Fibroblast of lung (primary cell): ENCODE measurements around the gene IFNG-AS1. TPM values are rescaled to one million over a fixed set of nuclear protein-coding genes. Genes with fewer than 3 reads are reported as not detected.
A peak's percentile ranks its signal among the peaks of the same experiment; 100 is the strongest.

Experiments used
- DNase-seq, 2 donors: peaks; one replicate each; pipeline versions ENCODE4 v3.0.0 to v3.0.0-alpha.2; 2010; ENCODE audit warnings: low read depth in 2 of 2
- H2AFZ ChIP-seq: 2 replicates; pipeline ENCODE4 v1.5.1; 2012; ENCODE audit warnings: low read length, control low read depth, inconsistent platforms
- H3K27ac ChIP-seq: 2 replicates; pipeline ENCODE4 v1.5.1; 2011; ENCODE audit warnings: low read length, control low read depth; ENCODE audit not compliant: insufficient read depth
- H3K27me3 ChIP-seq: 2 replicates; pipeline ENCODE4 v1.5.1; 2011; ENCODE audit warnings: mild to moderate bottlenecking, low read length; ENCODE audit not compliant: control insufficient read depth, insufficient read depth
- H3K36me3 ChIP-seq: 2 replicates; pipeline ENCODE4 v1.5.1; 2011; ENCODE audit warnings: low read length; ENCODE audit not compliant: control insufficient read depth, insufficient read depth
- H3K4me1 ChIP-seq: 2 replicates; pipeline ENCODE4 v1.5.1; 2011; ENCODE audit warnings: low read length; ENCODE audit not compliant: control insufficient read depth, insufficient read depth; ENCODE audit errors: extremely low read depth
- H3K4me2 ChIP-seq: 2 replicates; pipeline ENCODE4 v1.5.1; 2011; ENCODE audit warnings: low read length, control low read depth; ENCODE audit not compliant: insufficient read depth; ENCODE audit errors: extremely low read depth
- H3K4me3 ChIP-seq, 4 experiments: fragments of 200-600 bp in 1 of 4; sonication (generic) in 1 of 4; replicated peaks in 1 of 4; 2 replicates each; pipeline ENCODE4 v1.5.1; 2011 to 2016; ENCODE audit warnings: low read length in 4 of 4, low read depth in 3 of 4, mild to moderate bottlenecking in 3 of 4, control low read depth in 2 of 4, inconsistent platforms in 1 of 4, mixed read lengths in 1 of 4; ENCODE audit not compliant: insufficient read depth in 1 of 4; ENCODE audit errors: control extremely low read depth in 1 of 4
- H3K79me2 ChIP-seq: 2 replicates; pipeline ENCODE4 v1.5.1; 2012; ENCODE audit warnings: mild to moderate bottlenecking, low read length, inconsistent platforms; ENCODE audit not compliant: control insufficient read depth, insufficient read depth
- H3K9ac ChIP-seq: 2 replicates; pipeline ENCODE4 v1.5.1; 2011; ENCODE audit warnings: mild to moderate bottlenecking, low read length, control low read depth; ENCODE audit not compliant: insufficient read depth
- H3K9me3 ChIP-seq: 2 replicates; pipeline ENCODE4 v1.5.1; 2012; ENCODE audit warnings: low read depth, low read length; ENCODE audit not compliant: control insufficient read depth, insufficient read depth
- H4K20me1 ChIP-seq: 2 replicates; pipeline ENCODE4 v1.5.1; 2011; ENCODE audit warnings: low read length; ENCODE audit not compliant: control insufficient read depth, insufficient read depth; ENCODE audit errors: extremely low read depth
- CTCF ChIP-seq, 2 donors: IDR thresholded peaks in 1 of 2; conservative IDR thresholded peaks in 1 of 2; 1 replicate in 1 of 2; 2 replicates in 1 of 2; pipeline ENCODE4 v1.5.1; 2011 to 2012; ENCODE audit warnings: low read length in 2 of 2, control low read depth in 1 of 2, inconsistent platforms in 1 of 2, low read depth in 1 of 2, mild to moderate bottlenecking in 1 of 2
- EZH2 ChIP-seq: IDR thresholded peaks from 2 replicates; pipeline ENCODE4 v1.5.1; 2012; ENCODE audit warnings: low read length, control low read depth, mild to moderate bottlenecking; ENCODE audit errors: missing control alignments
- polyA plus RNA-seq, 2 donors: library from polyadenylated mRNA; depleted of rRNA in 1 of 2; stranded (reverse) in 1 of 2; unstranded in 1 of 2; fragments of >200 nt; gene quantifications; 2 replicates each; pipeline ENCODE4 v1.2.1, GENCODE V29; 2011 to 2012; ENCODE audit warnings: missing spikeins in 1 of 2
- total RNA-seq: library from RNA; depleted of rRNA; stranded (reverse); fragments of >200 nt; gene quantifications from 2 replicates; pipeline ENCODE4 v1.2.1, GENCODE V29; 2014

IFNG-AS1 gene
- total and polyA plus RNA-seq, 2 donors (not counting 1 experiment from before 2014, with no cell fraction given): not detected

DNA sequence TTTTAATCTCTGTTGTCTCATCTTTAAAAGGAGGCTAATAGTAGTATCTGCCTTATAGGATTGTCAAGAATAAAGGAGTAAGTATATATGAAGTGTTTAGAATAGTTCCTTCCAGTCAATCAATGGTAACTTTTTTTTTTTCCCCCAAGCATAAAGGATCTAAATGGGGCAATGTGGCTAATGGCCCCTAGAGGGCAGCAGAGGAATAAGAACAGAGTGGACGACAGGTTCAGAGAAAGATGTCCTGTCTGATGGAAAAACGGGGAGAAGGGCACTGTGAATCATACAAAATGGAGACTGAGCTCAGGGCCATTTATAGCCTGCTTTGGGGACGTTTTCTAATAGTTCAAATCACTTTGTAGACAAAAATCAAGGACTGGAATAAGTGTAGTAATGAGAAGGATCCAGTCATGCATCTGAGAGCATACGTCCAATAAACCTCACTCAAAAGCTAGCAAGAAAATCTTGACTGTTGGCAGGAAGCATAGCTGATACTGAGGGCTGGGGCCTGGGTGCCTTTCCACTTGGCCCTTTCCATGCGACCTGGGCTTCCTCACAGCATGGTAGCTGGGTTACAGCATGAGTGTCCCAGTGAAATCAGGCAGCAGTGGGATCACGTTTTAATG lies 51.3 kb downstream of the IFNG-AS1 start:
- no peak overlapping the region for H2AFZ ChIP-seq
- no peak overlapping the region for H3K4me3 ChIP-seq
- H3K4me2 ChIP-seq: no peak overlapping the region
- H3K27ac ChIP-seq: no peak overlapping the region
- no peaks in the 10 kb centered on the region for H4K20me1 ChIP-seq
- no peaks in the 10 kb centered on the region for H3K36me3 ChIP-seq
- no peaks in the 10 kb centered on the region for H3K27me3 ChIP-seq
- DNase-seq: peak; percentile 68 to 82
- no peak for TF ChIP-seq EZH2
- TF ChIP-seq CTCF (conservative IDR thresholded peaks at IDR 0.05 in 1 of 2, IDR thresholded peaks at IDR 0.05 in 1 of 2; ENCODE audit: low read depth in 1 of 2, low read length in 2 of 2): peak; percentile 82 to 93
- H3K9me3 ChIP-seq: no peaks in the 10 kb centered on the region
- H3K4me1 ChIP-seq: no peaks in the 10 kb centered on the region
- H3K79me2 ChIP-seq: no peaks in the 10 kb centered on the region
- no peak overlapping the region for H3K9ac ChIP-seq

GRCh38 chr12:68042212-68042699 lies 53.0 kb downstream of the IFNG-AS1 start:
- H3K4me2 ChIP-seq: no peak overlapping the region
- H4K20me1 ChIP-seq: no peaks in the 10 kb centered on the region
- H3K27ac ChIP-seq: no peak overlapping the region
- no peaks in the 10 kb centered on the region for H3K27me3 ChIP-seq
- no peak overlapping the region for H3K9ac ChIP-seq
- no peak overlapping the region for H2AFZ ChIP-seq
- no peak for TF ChIP-seq CTCF (conservative IDR thresholded peaks at IDR 0.05 in 1 of 2, IDR thresholded peaks at IDR 0.05 in 1 of 2; ENCODE audit: low read depth in 1 of 2, low read length in 2 of 2)
- TF ChIP-seq EZH2: no peak
- DNase-seq: peak in 1 of 2 donors; percentile 9
- H3K36me3 ChIP-seq: no peaks in the 10 kb centered on the region
- H3K79me2 ChIP-seq: no peaks in the 10 kb centered on the region
- H3K4me1 ChIP-seq: no peaks in the 10 kb centered on the region
- no peak overlapping the region for H3K4me3 ChIP-seq
- H3K9me3 ChIP-seq: no peaks in the 10 kb centered on the region

DNA sequence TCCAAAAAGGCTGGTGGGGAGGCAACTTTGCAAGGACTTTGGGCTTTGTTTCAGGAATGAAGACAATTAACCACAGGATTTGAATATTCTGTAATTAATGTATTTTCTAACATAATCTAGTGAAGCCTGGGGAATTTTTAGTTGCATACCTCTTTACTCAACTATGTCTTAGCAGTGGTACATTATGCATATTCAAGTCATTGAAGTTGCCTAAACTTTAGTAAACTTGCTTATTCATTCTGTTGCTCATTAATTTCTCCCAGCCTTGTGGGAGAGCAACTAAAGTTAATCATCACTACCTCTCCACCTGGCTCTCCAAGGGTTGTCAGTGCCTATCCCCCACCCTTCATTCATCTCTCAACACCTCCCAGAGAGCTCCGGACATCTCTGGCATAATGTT lies 54.2 kb downstream of the IFNG-AS1 start:
- H3K4me2 ChIP-seq: no peak overlapping the region
- no peak for TF ChIP-seq CTCF (conservative IDR thresholded peaks at IDR 0.05 in 1 of 2, IDR thresholded peaks at IDR 0.05 in 1 of 2; ENCODE audit: low read depth in 1 of 2, low read length in 2 of 2)
- H3K4me1 ChIP-seq: no peaks in the 10 kb centered on the region

More for the DNA sequence above, 54.2 kb downstream of the IFNG-AS1 start:
- Histone ChIP-seq H3K4me3 (no peak overlapping the region), H3K9me3 (no peaks in the 10 kb centered on the region), H2AFZ (no peak overlapping the region), H3K79me2 (no peaks in the 10 kb centered on the region), H3K27me3 (no peaks in the 10 kb centered on the region), H3K27ac (no peak overlapping the region), H3K9ac (no peak overlapping the region), H3K36me3 (no peaks in the 10 kb centered on the region), H4K20me1 (no peaks in the 10 kb centered on the region)
- peak in 1 of 2 donors; percentile 1 for DNase-seq
